HepG2 (cell line): Measurements from ENCODE around the gene HARBI1. TPM values are rescaled to one million over a fixed set of nuclear protein-coding genes. Genes with fewer than 3 reads are reported as not detected.

Source experiments
- ATAC-seq: fragments of 200-7000 bp; cut with Tn5 transposase; 3 replicates; pipeline ENCODE4 v1.9.1; 2020; ENCODE audit warnings: mild to moderate bottlenecking, moderate library complexity
- BruUV-seq: library from RNA; stranded (reverse); fragments of 400-500 nt; replicated peaks from 2 replicates; lab custom pipeline; 2021; lab: Mats Ljungman, UMichigan
- CTCF ChIA-PET: fragments of 300-600 bp; formaldehyde crosslinking; extraction: SDS; loops from one replicate; lab custom pipeline; 2021; ENCODE audit warnings: low total read pairs, inconsistent platforms, low intra/inter-chr PET ratio; lab: Yijun Ruan, JAX
- POLR2A ChIA-PET: fragments of 350-600 bp; sonication (Branson Sonifier 250); formaldehyde crosslinking; loops from one replicate; lab custom pipeline; 2020; ENCODE audit warnings: antibody characterized with exemption, inconsistent platforms; lab: Yijun Ruan, JAX
- DNase-seq: peaks from one replicate; pipeline ENCODE4 v3.0.0-alpha.2; 2015; ENCODE audit warnings: low spot score
- FAIRE-seq: peaks from 3 replicates; lab custom pipeline; 2011; peaks lifted over from hg19 to GRCh38; lab: Jason Lieb, UNC
- H2AFZ ChIP-seq: one replicate; pipeline ENCODE4 v1.6.1; 2011; ENCODE audit warnings: low read length, inconsistent platforms
- H3K27ac ChIP-seq: fragments of 300-600 bp; 3 replicates; pipeline ENCODE4 v1.8.0; 2011; ENCODE audit warnings: mixed run types, mild to moderate bottlenecking, mixed read lengths, low read length, inconsistent platforms; ENCODE audit not compliant: insufficient read depth; ENCODE audit errors: extremely low read length
- H3K27me3 ChIP-seq, 2 experiments: fragments of 200-600 bp in 1 of 2; 2 replicates in 1 of 2; 3 replicates in 1 of 2; pipeline versions ENCODE4 v1.6.0 to v1.8.0; 2011; ENCODE audit warnings: low read length in 2 of 2, mild to moderate bottlenecking in 2 of 2, moderate library complexity in 2 of 2, inconsistent platforms in 1 of 2; ENCODE audit not compliant: insufficient read depth in 2 of 2, control insufficient read depth in 1 of 2
- H3K36me3 ChIP-seq, 2 experiments: fragments of 200-600 bp in 1 of 2; replicated peaks in 1 of 2; 2 replicates in 1 of 2; 3 replicates in 1 of 2; pipeline versions ENCODE4 v1.5.1 to v1.8.0; 2011; ENCODE audit warnings: low read length in 2 of 2, inconsistent platforms in 1 of 2; ENCODE audit not compliant: insufficient read depth in 2 of 2, control insufficient read depth in 1 of 2
- H3K4me1 ChIP-seq: 2 replicates; pipeline ENCODE4 v1.5.1; 2012; ENCODE audit warnings: low read length, inconsistent platforms; ENCODE audit not compliant: insufficient read depth
- H3K4me2 ChIP-seq: 2 replicates; pipeline ENCODE4 v1.6.0; 2011; ENCODE audit warnings: low read depth, low read length, inconsistent platforms
- H3K4me3 ChIP-seq, 3 experiments: fragments of 200-600 bp in 1 of 3; sonication (generic), shearing (Covaris generic) in 1 of 3; replicated peaks in 1 of 3; 2 replicates each; pipeline ENCODE4 v1.5.1; 2011 to 2016; ENCODE audit warnings: low read length in 3 of 3, inconsistent platforms in 2 of 3, low read depth in 2 of 3, mild to moderate bottlenecking in 2 of 3, control low read depth in 1 of 3, mixed read lengths in 1 of 3; ENCODE audit not compliant: insufficient read depth in 1 of 3
- H3K79me2 ChIP-seq: one replicate; pipeline ENCODE4 v1.6.1; 2011; ENCODE audit warnings: low read length, inconsistent platforms; ENCODE audit not compliant: insufficient read depth
- H3K9ac ChIP-seq: 2 replicates; pipeline ENCODE4 v1.6.0; 2011; ENCODE audit warnings: mild to moderate bottlenecking, low read depth, low read length, inconsistent platforms; ENCODE audit not compliant: insufficient read depth
- H3K9me3 ChIP-seq: 2 replicates; pipeline ENCODE4 v1.5.1; 2012; ENCODE audit warnings: mild to moderate bottlenecking, low read length
- H4K20me1 ChIP-seq: 2 replicates; pipeline ENCODE4 v1.6.0; 2011; ENCODE audit warnings: inconsistent platforms, mild to moderate bottlenecking, low read length, moderate library complexity; ENCODE audit not compliant: insufficient read depth
- CAMTA2 ChIP-seq: sonication (generic); formaldehyde crosslinking; IDR thresholded peaks from 2 replicates; pipeline ENCODE4 v1.4.0; 2020; ENCODE audit warnings: mild to moderate bottlenecking, missing genetic modification reagents, borderline replicate concordance
- DNMT1 ChIP-seq: sonication (generic); formaldehyde crosslinking; IDR thresholded peaks from 2 replicates; pipeline ENCODE4 v1.5.1; 2020; ENCODE audit warnings: mild to moderate bottlenecking, missing genetic modification reagents
- HDAC1 ChIP-seq: sonication (generic); formaldehyde crosslinking; IDR thresholded peaks from 2 replicates; pipeline ENCODE4 v1.5.1; 2020; ENCODE audit warnings: mild to moderate bottlenecking, missing genetic modification reagents
- IRX3 ChIP-seq: sonication (generic); formaldehyde crosslinking; IDR thresholded peaks from 2 replicates; pipeline ENCODE4 v1.8.1; 2023; ENCODE audit warnings: mild to moderate bottlenecking, low read depth, missing genetic modification reagents, borderline replicate concordance
- KLF9 ChIP-seq: IDR thresholded peaks from 2 replicates; pipeline ENCODE4 v1.6.1; 2016; ENCODE audit warnings: low read depth
- NRL ChIP-seq: sonication (generic); formaldehyde crosslinking; IDR thresholded peaks from 2 replicates; pipeline ENCODE4 v1.5.0; 2020; ENCODE audit warnings: missing genetic modification reagents, mild to moderate bottlenecking, moderate library complexity, borderline replicate concordance
- PBX3 ChIP-seq: sonication (generic); formaldehyde crosslinking; IDR thresholded peaks from 2 replicates; pipeline ENCODE4 v1.8.1; 2023; ENCODE audit warnings: missing genetic modification reagents, inconsistent platforms, borderline replicate concordance
- TARDBP ChIP-seq: sonication (generic); formaldehyde crosslinking; IDR thresholded peaks from 2 replicates; pipeline ENCODE4 v1.8.0; 2022; ENCODE audit warnings: mild to moderate bottlenecking, missing genetic modification reagents
- TERF1 ChIP-seq: sonication (generic); formaldehyde crosslinking; IDR thresholded peaks from 2 replicates; pipeline ENCODE4 v1.8.0; 2022; ENCODE audit warnings: mild to moderate bottlenecking, missing genetic modification reagents, moderate library complexity
- THRA ChIP-seq: sonication (generic); formaldehyde crosslinking; IDR thresholded peaks from 2 replicates; pipeline ENCODE4 v1.4.0; 2020; ENCODE audit warnings: missing genetic modification reagents, borderline replicate concordance
- U2AF1 ChIP-seq: fragments of 200-400 bp; formaldehyde crosslinking; optimal IDR thresholded peaks from 2 replicates; pipeline ENCODE3; 2017; ENCODE audit warnings: mild to moderate bottlenecking, low read depth, low read length
- ZNF124 ChIP-seq: sonication (generic); formaldehyde crosslinking; IDR thresholded peaks from 2 replicates; pipeline ENCODE4 v1.4.0; 2020; ENCODE audit warnings: missing genetic modification reagents
- ZNF263 ChIP-seq: sonication (generic); formaldehyde crosslinking; IDR thresholded peaks from 2 replicates; pipeline ENCODE4 v1.4.0; 2020; ENCODE audit warnings: missing genetic modification reagents
- ZNF292 ChIP-seq: sonication (generic); formaldehyde crosslinking; IDR thresholded peaks from 2 replicates; pipeline ENCODE4 v1.8.1; 2022; ENCODE audit warnings: mild to moderate bottlenecking, low read depth, missing genetic modification reagents, borderline replicate concordance
- ZNF512 ChIP-seq: sonication (generic); formaldehyde crosslinking; IDR thresholded peaks from 2 replicates; pipeline ENCODE4 v1.4.0; 2020; ENCODE audit warnings: mild to moderate bottlenecking, missing genetic modification reagents
- ZNF556 ChIP-seq: sonication (generic); formaldehyde crosslinking; IDR thresholded peaks from 2 replicates; pipeline ENCODE4 v1.4.0; 2020; ENCODE audit warnings: mild to moderate bottlenecking, missing genetic modification reagents, borderline replicate concordance
- WGBS: methylation state at CpG from one replicate; pipeline ENCODE4 v1.1.6; 2017; ENCODE audit warnings: low lambda C conversion rate; 5-methylcytosine and 5-hydroxymethylcytosine counted together
- in situ Hi-C: cut with HindIII; loops from 2 replicates; pipeline ENCODE4 v1.10.0; 2017; ENCODE audit warnings: low pct_unique_long_range_greater_than_20kb; ENCODE audit not compliant: extremely low pct_ligation_motif_present
- intact Hi-C: fragments of 100-400 bp; cut with micrococcal nuclease; formaldehyde crosslinking; loops from one replicate; pipeline ENCODE4 v1.10.0; 2022; ENCODE audit not compliant: unreplicated experiment
- polyA plus RNA-seq, 8 experiments: library from polyadenylated mRNA; depleted of rRNA in 3 of 8; stranded (reverse) in 7 of 8; unstranded in 1 of 8; fragments of >200 nt; fragmentation: Illumina TruSeq in 4 of 8; extraction: Trizol in 4 of 8; gene quantifications; 2 replicates each; pipeline versions ENCODE4 v1.2.1 to v1.2.3, GENCODE V29; 2011 to 2016; ENCODE audit warnings: low read depth in 4 of 8, missing spikeins in 1 of 8, mixed read lengths in 1 of 8; ENCODE audit not compliant: insufficient read depth in 1 of 8
- total RNA-seq, 5 experiments: library from RNA; depleted of rRNA; stranded (reverse); fragments of >200 nt; fragmentation: Illumina TruSeq; extraction: Trizol; gene quantifications; 2 replicates each; pipeline ENCODE4 v1.2.3, GENCODE V29; 2016; ENCODE audit warnings: low read depth in 1 of 5

HARBI1 gene
- total and polyA plus RNA-seq, 2 of the 13 experiments (the other 11 are each of a cell fraction or from before 2014, with no cell fraction given): 2.5 to 4.8 TPM

- Histone ChIP-seq H3K27me3 (no peaks in the 10 kb centered on the region), H3K4me1 (peaks cover 93% of the 10 kb centered on the region), H3K79me2 (peaks cover 96% of the 10 kb centered on the region), H3K9ac (peak overlapping the region; percentile 48; the same call in 1 of the 2 replicates), H3K36me3 (no peaks in the 10 kb centered on the region; a peak in 2 of 5 replicates), H3K9me3 (no peaks in the 10 kb centered on the region), H4K20me1 (no peaks in the 10 kb centered on the region), H3K4me3 (peak overlapping the region in 1 of 3 experiments; percentile 20; a peak in 1 of 6 replicates), H2AFZ (no peak overlapping the region), H3K27ac (peak overlapping the region; percentile 32), H3K4me2 (peak overlapping the region; percentile 50)
- no TSS peak for BruUV-seq
- in situ Hi-C loops (no loop called here), intact Hi-C loops (no loop called here)
- ATAC-seq: peak; percentile 26; the same call in 1 of the 3 replicates
- 63% methylated on average over 6 of the region's 6 CpGs for WGBS
- ChIA-PET CTCF (no interaction called here), POLR2A (interaction anchor here (1.4 to 1.5 kb wide), 2 partner anchors 33 to 158 kb away, joined by 4 to 5 read pairs; partner anchors contain the start of genes AMBRA1 and F2)
- no peak for DNase-seq
- FAIRE-seq: no peak
- TF ChIP-seq ZNF556 (no peak), HDAC1 (CRISPR knock-in tag) (no peak), IRX3 (no peak), CAMTA2 (CRISPR knock-in tag) (no peak), DNMT1 (CRISPR knock-in tag) (no peak), TARDBP (CRISPR knock-in tag) (no peak), ZNF124 (CRISPR knock-in tag) (no peak), ZNF292 (CRISPR knock-in tag) (no peak), PBX3 (CRISPR knock-in tag) (no peak), U2AF1 (no peak), NRL (CRISPR knock-in tag) (no peak), ZNF512 (CRISPR knock-in tag) (no peak), TERF1 (CRISPR knock-in tag) (no peak), KLF9 (CRISPR knock-in tag) (no peak), ZNF263 (CRISPR knock-in tag) (no peak), THRA (CRISPR knock-in tag) (no peak)
These were observed 56.6 kb downstream of the HARBI1 start for GRCh38 chr11:46560300-46560991.
